Purkinje cell (primary cell): ENCODE measurements around the gene VWA5B1. TPM values are rescaled to one million over a fixed set of nuclear protein-coding genes. Genes with fewer than 3 reads are reported as not detected.

Source experiments
- polyA plus RNA-seq: library from polyadenylated mRNA; unstranded; fragments of >200 nt; fragmentation: Nextera tagmentation; gene quantifications from 2 replicates; pipeline ENCODE4 v1.2.1, GENCODE V29; 2014

The VWA5B1 gene, protein sequence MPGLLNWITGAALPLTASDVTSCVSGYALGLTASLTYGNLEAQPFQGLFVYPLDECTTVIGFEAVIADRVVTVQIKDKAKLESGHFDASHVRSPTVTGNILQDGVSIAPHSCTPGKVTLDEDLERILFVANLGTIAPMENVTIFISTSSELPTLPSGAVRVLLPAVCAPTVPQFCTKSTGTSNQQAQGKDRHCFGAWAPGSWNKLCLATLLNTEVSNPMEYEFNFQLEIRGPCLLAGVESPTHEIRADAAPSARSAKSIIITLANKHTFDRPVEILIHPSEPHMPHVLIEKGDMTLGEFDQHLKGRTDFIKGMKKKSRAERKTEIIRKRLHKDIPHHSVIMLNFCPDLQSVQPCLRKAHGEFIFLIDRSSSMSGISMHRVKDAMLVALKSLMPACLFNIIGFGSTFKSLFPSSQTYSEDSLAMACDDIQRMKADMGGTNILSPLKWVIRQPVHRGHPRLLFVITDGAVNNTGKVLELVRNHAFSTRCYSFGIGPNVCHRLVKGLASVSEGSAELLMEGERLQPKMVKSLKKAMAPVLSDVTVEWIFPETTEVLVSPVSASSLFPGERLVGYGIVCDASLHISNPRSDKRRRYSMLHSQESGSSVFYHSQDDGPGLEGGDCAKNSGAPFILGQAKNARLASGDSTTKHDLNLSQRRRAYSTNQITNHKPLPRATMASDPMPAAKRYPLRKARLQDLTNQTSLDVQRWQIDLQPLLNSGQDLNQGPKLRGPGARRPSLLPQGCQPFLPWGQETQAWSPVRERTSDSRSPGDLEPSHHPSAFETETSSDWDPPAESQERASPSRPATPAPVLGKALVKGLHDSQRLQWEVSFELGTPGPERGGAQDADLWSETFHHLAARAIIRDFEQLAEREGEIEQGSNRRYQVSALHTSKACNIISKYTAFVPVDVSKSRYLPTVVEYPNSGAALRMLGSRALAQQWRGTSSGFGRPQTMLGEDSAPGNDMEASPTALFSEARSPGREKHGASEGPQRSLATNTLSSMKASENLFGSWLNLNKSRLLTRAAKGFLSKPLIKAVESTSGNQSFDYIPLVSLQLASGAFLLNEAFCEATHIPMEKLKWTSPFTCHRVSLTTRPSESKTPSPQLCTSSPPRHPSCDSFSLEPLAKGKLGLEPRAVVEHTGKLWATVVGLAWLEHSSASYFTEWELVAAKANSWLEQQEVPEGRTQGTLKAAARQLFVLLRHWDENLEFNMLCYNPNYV
- polyA plus RNA-seq, result not detected in 2 replicates

DNA sequence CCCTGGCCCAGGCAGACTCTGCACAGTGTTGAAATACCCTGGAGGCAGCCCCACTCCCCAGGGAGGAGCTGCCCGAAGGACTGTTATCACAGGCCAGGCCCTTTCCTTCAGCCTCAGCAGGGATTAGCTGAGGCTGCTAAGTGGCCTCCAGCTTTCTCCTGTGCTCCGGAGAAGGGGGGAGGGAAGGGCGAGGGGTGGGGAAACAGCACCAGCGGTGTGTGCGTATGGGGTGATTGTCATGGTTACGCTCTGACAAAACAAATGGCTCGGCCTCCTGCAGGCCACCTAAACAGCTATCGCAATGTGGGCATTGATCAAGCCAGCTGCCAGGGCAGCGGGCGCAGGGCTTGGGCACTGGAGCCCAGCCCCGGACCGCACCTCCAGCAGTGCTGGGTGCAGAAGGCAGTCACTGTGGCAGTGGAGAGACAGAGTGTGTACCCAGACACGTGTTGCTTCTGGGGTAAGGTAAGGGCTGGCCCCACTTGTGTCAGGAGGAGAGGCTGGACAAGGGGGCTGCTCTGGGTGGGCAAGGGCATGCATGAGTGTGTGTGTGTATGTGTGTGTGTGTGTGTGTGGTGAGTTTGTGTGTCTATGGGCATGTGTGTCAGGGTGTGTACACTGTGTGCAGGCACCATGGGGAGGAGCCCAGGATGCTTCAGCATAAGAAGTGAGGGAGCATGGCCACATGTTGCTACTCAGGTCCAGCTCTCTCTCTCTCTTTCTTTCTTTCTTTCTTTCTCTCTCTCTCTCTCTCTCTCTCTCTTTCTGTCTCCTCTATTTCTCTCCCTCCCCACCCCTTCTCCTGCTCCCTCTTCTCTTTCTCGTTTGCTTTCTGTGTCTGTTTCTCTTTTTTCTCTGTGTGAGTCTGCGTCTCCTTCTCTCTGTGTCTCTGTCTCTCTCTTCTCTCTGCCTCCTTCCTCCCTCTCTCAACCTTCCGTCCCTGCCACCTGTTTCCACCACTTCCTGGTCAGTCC is at the start of gene VWA5B1:
Gene VWA5B1 (plus strand): TSS at position 252 of the 974 bp plus-strand sequence. CDS start 19,727 bp downstream, outside the sequence.

Other genes with a start within 250 kb of the VWA5B1 start
- gene PLA2G5, start 220.7 kb upstream of the VWA5B1 start, polyA plus RNA-seq, result 3.6 and 3.8 TPM in 2 replicates
- gene PLA2G2D, start 171.3 kb upstream of the VWA5B1 start, polyA plus RNA-seq, result 0.55 TPM in 1 of 2 replicates, not detected in the other
- not detected in 2 replicates for gene PLA2G2F, start 151.6 kb upstream of the VWA5B1 start, polyA plus RNA-seq
- gene UBXN10, start 104.8 kb upstream of the VWA5B1 start, polyA plus RNA-seq, result 0.27 and 1.3 TPM in 2 replicates
- gene PLA2G2C, start 104.4 kb upstream of the VWA5B1 start, polyA plus RNA-seq, result not detected in 2 replicates
- gene CAMK2N1, start 195.3 kb downstream of the VWA5B1 start, polyA plus RNA-seq, result 78.5 and 132 TPM in 2 replicates
- gene MUL1, start 217.3 kb downstream of the VWA5B1 start, polyA plus RNA-seq, result 7.5 and 12.0 TPM in 2 replicates